Peyer's patch (tissue), 4 donors: Measurements from ENCODE around the gene HSPB7. TPM values are rescaled to one million over a fixed set of nuclear protein-coding genes. Genes with fewer than 3 reads are reported as not detected.
A peak's percentile ranks its signal among the peaks of the same experiment; 100 is the strongest.

Experiments used
- DNase-seq, 3 donors: peaks; one replicate each; pipeline ENCODE4 v3.0.0-alpha.2; 2017 to 2019
- H3K27ac ChIP-seq, 4 donors: fragments of 200-600 bp; sonication (generic); one replicate each; pipeline ENCODE4 v1.5.1; 2016 to 2019
- H3K27me3 ChIP-seq, 2 donors: fragments of 200-600 bp; sonication (generic); one replicate each; pipeline ENCODE4 v1.5.1; 2019
- H3K36me3 ChIP-seq, 3 donors: fragments of 200-600 bp; sonication (generic); one replicate each; pipeline ENCODE4 v1.5.1; 2016 to 2019
- H3K4me1 ChIP-seq, 4 donors: fragments of 200-600 bp; sonication (generic); one replicate each; pipeline ENCODE4 v1.5.1; 2016 to 2019
- H3K4me3 ChIP-seq, 4 donors: fragments of 200-600 bp; sonication (generic); 1 replicate in 3 of 4; 2 replicates in 1 of 4; pipeline ENCODE4 v1.5.1; 2016 to 2019; ENCODE audit warnings: mild to moderate bottlenecking in 1 of 4
- H3K9me3 ChIP-seq, 4 donors: fragments of 200-600 bp; sonication (generic); one replicate each; pipeline ENCODE4 v1.5.1; 2016 to 2019; ENCODE audit warnings: mild to moderate bottlenecking in 1 of 4
- CTCF ChIP-seq, 6 experiments: fragments of 450-650 bp in 4 of 6; fragments of 200-600 bp in 2 of 6; sonication (generic) in 1 of 6; IDR thresholded peaks; one replicate each; pipeline ENCODE4 v1.5.1; 2017 to 2019; ENCODE audit warnings: antibody characterized with exemption in 6 of 6, mild to moderate bottlenecking in 3 of 6, moderate library complexity in 1 of 6
- POLR2A ChIP-seq, 2 donors: fragments of 450-650 bp; IDR thresholded peaks; one replicate each; pipeline ENCODE4 v1.5.1; 2017; ENCODE audit warnings: antibody characterized with exemption in 2 of 2, mild to moderate bottlenecking in 2 of 2, moderate library complexity in 2 of 2
- small RNA-seq, 2 donors: library from RNA; depleted of rRNA; stranded (forward); fragments of <200 nt; gene quantifications; one replicate each; pipeline ENCODE3, GENCODE V24; 2016
- total RNA-seq, 4 donors: library from RNA; depleted of rRNA; stranded (reverse); fragments of >200 nt; gene quantifications; one replicate each; pipeline ENCODE4 v1.1.0, GENCODE V29; 2016

Gene HSPB7
- total RNA-seq, 4 donors from 2014 or later: 1.1 to 5.2 (median 1.1) TPM; not detected in 1

DNA sequence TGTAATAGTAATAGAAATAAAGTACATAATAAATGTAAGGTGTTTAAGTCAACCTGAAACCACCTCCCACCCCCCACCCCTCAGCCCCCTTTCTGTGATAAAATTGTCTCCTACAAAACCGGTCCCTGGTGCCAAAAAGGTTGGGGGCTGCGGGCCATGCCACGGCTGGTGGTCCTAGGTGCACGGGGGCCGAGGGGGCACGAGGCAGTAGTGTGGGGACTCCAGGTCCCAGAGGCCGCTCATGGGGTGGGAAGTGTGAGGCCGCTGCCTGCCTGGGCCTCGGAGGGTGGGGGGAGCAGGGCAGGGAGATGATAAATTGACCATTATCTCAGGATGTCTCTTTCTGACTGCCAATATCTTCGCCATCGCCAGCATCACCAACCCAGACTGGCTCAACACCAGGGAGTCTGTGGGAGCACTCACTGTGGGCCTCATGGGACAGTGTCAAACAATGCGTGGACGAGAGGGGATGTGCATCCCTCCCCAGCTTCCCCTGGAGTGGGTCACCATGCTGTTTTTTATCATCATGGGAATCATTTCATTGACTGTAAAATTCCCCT lies 48.4 kb downstream of the HSPB7 start:
- H3K27me3 ChIP-seq: no peaks in the 10 kb centered on the region
- H3K36me3 ChIP-seq: peaks cover 0 to 22% (median 0%) of the 10 kb centered on the region in 3 donors
- TF ChIP-seq POLR2A (IDR thresholded peaks at IDR 0.05): no peak
- TF ChIP-seq CTCF (IDR thresholded peaks at IDR 0.05): no peak
- peaks cover 0 to 28% (median 7%) of the 10 kb centered on the region in 4 donors for H3K4me1 ChIP-seq
- DNase-seq: peak in 1 of 3 donors; percentile 27
- H3K9me3 ChIP-seq: no peaks in the 10 kb centered on the region
- no peak overlapping the region for H3K27ac ChIP-seq
- no peak overlapping the region for H3K4me3 ChIP-seq

GRCh38 chr1:15968172-15968571 lies 49.7 kb downstream of the HSPB7 start:
- H3K4me1 ChIP-seq: peaks cover 0 to 30% (median 12%) of the 10 kb centered on the region in 4 donors
- no peak overlapping the region for H3K4me3 ChIP-seq
- no peaks in the 10 kb centered on the region for H3K9me3 ChIP-seq
- no peak overlapping the region for H3K27ac ChIP-seq
- peak in 1 of 3 donors; percentile 36 for DNase-seq
- no peaks in the 10 kb centered on the region for H3K27me3 ChIP-seq
- peaks cover 0 to 22% (median 0%) of the 10 kb centered on the region in 3 donors for H3K36me3 ChIP-seq
- TF ChIP-seq POLR2A (IDR thresholded peaks at IDR 0.05) (no peak), CTCF (IDR thresholded peaks at IDR 0.05) (no peak)

DNA sequence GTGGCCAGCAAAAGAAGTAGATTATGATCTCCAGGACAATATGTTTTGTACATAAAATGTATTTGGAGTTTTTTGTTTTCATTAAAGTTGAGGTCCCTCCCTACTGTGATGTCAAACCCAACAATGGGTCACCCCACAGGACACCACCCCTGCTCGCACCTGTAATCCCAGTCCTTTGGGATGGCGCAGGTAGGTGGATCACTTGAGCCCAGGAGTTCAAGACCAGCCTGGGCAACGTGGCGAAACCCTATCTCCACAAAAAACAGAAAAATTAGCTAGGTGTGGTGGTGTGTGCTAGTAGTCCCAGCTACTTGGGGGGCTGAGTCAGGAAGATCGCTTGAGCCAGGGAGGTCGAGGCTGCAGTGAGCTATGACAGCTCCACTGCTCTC lies 50.9 kb downstream of the HSPB7 start:
- DNase-seq: no peak
- peaks cover 0 to 18% (median 0%) of the 10 kb centered on the region in 3 donors for H3K36me3 ChIP-seq
- H3K27me3 ChIP-seq: no peaks in the 10 kb centered on the region
- no peak overlapping the region for H3K4me3 ChIP-seq
- H3K9me3 ChIP-seq: no peaks in the 10 kb centered on the region
- H3K4me1 ChIP-seq: peaks cover 0 to 30% (median 12%) of the 10 kb centered on the region in 4 donors
- H3K27ac ChIP-seq: peak overlapping the region in 1 of 4 donors; percentile 73
- TF ChIP-seq POLR2A (IDR thresholded peaks at IDR 0.05) (no peak), CTCF (IDR thresholded peaks at IDR 0.05) (no peak)

- Histone ChIP-seq H3K36me3 (peaks cover 0 to 18% (median 0%) of the 10 kb centered on the region in 3 donors), H3K9me3 (no peaks in the 10 kb centered on the region), H3K4me3 (no peak overlapping the region), H3K27me3 (no peaks in the 10 kb centered on the region), H3K4me1 (peaks cover 0 to 30% (median 12%) of the 10 kb centered on the region in 4 donors), H3K27ac (peak overlapping the region; percentile 10 to 73 (median 36))
- no peak for TF ChIP-seq POLR2A (IDR thresholded peaks at IDR 0.05)
- TF ChIP-seq CTCF (IDR thresholded peaks at IDR 0.05): no peak
- peak in 2 of 3 donors; percentile 79 to 83 for DNase-seq
Observed at GRCh38 chr1:15966081-15966955, 51.5 kb downstream of the HSPB7 start.

DNA sequence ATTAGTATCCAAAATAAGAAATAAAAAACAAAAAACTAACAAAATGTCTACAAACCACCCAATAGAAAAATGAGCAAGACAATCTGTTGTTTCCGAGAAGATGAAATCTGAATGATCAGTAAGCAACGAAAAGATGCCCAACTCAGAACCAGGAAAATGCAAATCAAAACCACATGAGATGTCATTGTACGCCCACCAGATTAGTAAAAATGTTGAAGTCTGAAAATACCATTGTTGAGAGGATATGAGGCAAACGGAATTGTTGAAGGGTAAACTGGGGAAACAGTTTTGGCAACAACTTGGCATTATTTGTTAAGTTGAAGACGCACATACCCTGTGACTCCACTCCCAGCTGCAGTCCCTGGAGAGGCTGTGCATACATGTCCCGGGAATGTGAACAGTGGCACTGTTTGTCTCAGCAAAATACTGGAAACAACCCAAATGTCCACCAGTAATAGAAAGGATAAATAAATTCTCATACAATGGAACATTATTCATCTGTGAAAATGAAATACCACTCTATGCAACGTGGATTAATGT lies 52.5 kb downstream of the HSPB7 start:
- Histone ChIP-seq H3K9me3 (no peaks in the 10 kb centered on the region), H3K36me3 (peaks cover 0 to 18% (median 0%) of the 10 kb centered on the region in 3 donors), H3K27me3 (no peaks in the 10 kb centered on the region), H3K27ac (peak overlapping the region in 1 of 4 donors; percentile 73), H3K4me1 (peaks cover 0 to 30% (median 12%) of the 10 kb centered on the region in 4 donors), H3K4me3 (no peak overlapping the region)
- TF ChIP-seq CTCF (IDR thresholded peaks at IDR 0.05) (no peak), POLR2A (IDR thresholded peaks at IDR 0.05) (no peak)
- DNase-seq: no peak

Small RNA genes within 50 kb of the gene (small RNA-seq; reads per million reads assigned to genes)
- gene AL355994.1: 0 reads per million in 2 donors
- gene AL355994.5: 0 reads per million in 2 donors

Other genes with a start within 250 kb of the HSPB7 start
- gene UQCRHL, start 210.4 kb downstream of the HSPB7 start, total RNA-seq: 1 to 10 TPM; 1.3 to 2.5 (median 1.6) TPM
- 10 to 100 TPM; 51.8 to 94.9 (median 61.5) TPM for gene SPEN, start 170.3 kb downstream of the HSPB7 start, total RNA-seq
- gene ZBTB17, start 41.9 kb downstream of the HSPB7 start, total RNA-seq: 100 to 1,000 TPM in 1 of 4 donors, 10 to 100 TPM in 3; 52.1 to 138 (median 56.6) TPM
- not detected for gene SRARP, start 13.8 kb downstream of the HSPB7 start, total RNA-seq
- under 1 TPM in 1 of 4 donors, not detected in 3; 0.47 TPM for gene CLCNKA, start 4.0 kb upstream of the HSPB7 start, total RNA-seq
- gene CLCNKB, start 25.7 kb upstream of the HSPB7 start, total RNA-seq: not detected
- 1 to 10 TPM in 2 of 4 donors, under 1 TPM in 1, not detected in 1; 0.80 to 3.5 (median 2.3) TPM for gene FAM131C, start 55.6 kb upstream of the HSPB7 start, total RNA-seq
- 10 to 100 TPM; 23.5 to 42.6 (median 35.5) TPM for gene EPHA2, start 138.0 kb upstream of the HSPB7 start, total RNA-seq
- 10 to 100 TPM in 1 of 4 donors, 1 to 10 TPM in 3; 6.0 to 16.5 (median 7.3) TPM for gene ARHGEF19, start 194.6 kb upstream of the HSPB7 start, total RNA-seq
- gene CPLANE2, start 219.1 kb upstream of the HSPB7 start, total RNA-seq: 1 to 10 TPM in 3 of 4 donors, not detected in 1; 1.2 to 6.6 (median 3.4) TPM